A673 (cell line): ENCODE measurements around the gene PCDHGA9. TPM values are rescaled to one million over a fixed set of nuclear protein-coding genes. Genes with fewer than 3 reads are reported as not detected.

ENCODE experiments used
- BruUV-seq: library from RNA; stranded (reverse); fragments of 400-500 nt; replicated peaks from 2 replicates; lab custom pipeline; 2021; lab: Mats Ljungman, UMichigan
- CTCF ChIA-PET: fragments of 300-600 bp; sonication (Branson Sonifier 250); formaldehyde crosslinking; loops from one replicate; lab custom pipeline; 2022; ENCODE audit warnings: antibody characterized with exemption; lab: Charles Lee
- POLR2A ChIA-PET: fragments of 300-600 bp; sonication (Branson Sonifier 250); formaldehyde crosslinking; loops from one replicate; lab custom pipeline; 2022; ENCODE audit warnings: antibody characterized with exemption; ENCODE audit not compliant: low non-redundant PET; lab: Charles Lee
- DNase-seq: peaks from one replicate; pipeline ENCODE4 v3.0.0-alpha.2; 2015; ENCODE audit warnings: low spot score
- H3K27ac ChIP-seq: fragments of 200-600 bp; sonication (generic); 2 replicates; pipeline ENCODE4 v1.5.1; 2016; ENCODE audit warnings: mixed run types, low read depth, mild to moderate bottlenecking, mixed read lengths, antibody characterized with exemption, low read length; ENCODE audit not compliant: poor library complexity, severe bottlenecking
- H3K27me3 ChIP-seq: fragments of 200-600 bp; sonication (generic); replicated peaks from 2 replicates; pipeline ENCODE4 v1.6.1; 2017; ENCODE audit warnings: mixed run types, low read depth, mild to moderate bottlenecking, mixed read lengths, antibody characterized with exemption, low read length; ENCODE audit not compliant: insufficient read depth, poor library complexity
- H3K36me3 ChIP-seq: fragments of 200-600 bp; sonication (generic); 2 replicates; pipeline ENCODE4 v1.6.1; 2016; ENCODE audit warnings: mixed run types, mild to moderate bottlenecking, mixed read lengths, antibody characterized with exemption, low read length; ENCODE audit not compliant: insufficient read depth, poor library complexity, severe bottlenecking
- H3K4me1 ChIP-seq: fragments of 200-600 bp; sonication (generic); 2 replicates; pipeline ENCODE4 v1.6.1; 2017; ENCODE audit warnings: mixed run types, mild to moderate bottlenecking, mixed read lengths, antibody characterized with exemption, low read length; ENCODE audit not compliant: insufficient read depth, poor library complexity, severe bottlenecking
- H3K4me3 ChIP-seq: fragments of 200-600 bp; sonication (generic); 2 replicates; pipeline ENCODE4 v1.5.1; 2016; ENCODE audit warnings: low read depth, mixed run types, mild to moderate bottlenecking, mixed read lengths, low read length; ENCODE audit not compliant: poor library complexity, severe bottlenecking
- H3K9me3 ChIP-seq: fragments of 200-600 bp; sonication (generic); 2 replicates; pipeline ENCODE4 v1.6.1; 2016; ENCODE audit warnings: mixed run types, low read depth, mild to moderate bottlenecking, mixed read lengths, antibody characterized with exemption, low read length; ENCODE audit not compliant: poor library complexity, severe bottlenecking
- CTCF ChIP-seq: fragments of 300-800, 200-600 bp; sonication (generic); conservative IDR thresholded peaks from 2 replicates; pipeline ENCODE4 v1.5.1; 2017; ENCODE audit warnings: low read depth, mild to moderate bottlenecking, antibody characterized with exemption, low read length, moderate library complexity, mixed read lengths
- EZH2 ChIP-seq: fragments of 200-600 bp; sonication (generic); IDR thresholded peaks from 2 replicates; pipeline ENCODE4 v1.6.1; 2017; ENCODE audit warnings: borderline replicate concordance, low read depth, mild to moderate bottlenecking, mixed read lengths, antibody characterized with exemption, low read length; ENCODE audit not compliant: poor library complexity, severe bottlenecking
- intact Hi-C: fragments of 100-400 bp; cut with micrococcal nuclease; formaldehyde crosslinking; loops from one replicate; pipeline ENCODE4 v1.10.0; 2022; ENCODE audit not compliant: unreplicated experiment
- total RNA-seq: library from RNA; stranded (reverse); gene quantifications from 2 replicates; pipeline ENCODE4 v1.2.3, GENCODE V29; 2021

The PCDHGA9 gene
- total RNA-seq, 1 experiment from 2014 or later = 5.0 TPM

DNA sequence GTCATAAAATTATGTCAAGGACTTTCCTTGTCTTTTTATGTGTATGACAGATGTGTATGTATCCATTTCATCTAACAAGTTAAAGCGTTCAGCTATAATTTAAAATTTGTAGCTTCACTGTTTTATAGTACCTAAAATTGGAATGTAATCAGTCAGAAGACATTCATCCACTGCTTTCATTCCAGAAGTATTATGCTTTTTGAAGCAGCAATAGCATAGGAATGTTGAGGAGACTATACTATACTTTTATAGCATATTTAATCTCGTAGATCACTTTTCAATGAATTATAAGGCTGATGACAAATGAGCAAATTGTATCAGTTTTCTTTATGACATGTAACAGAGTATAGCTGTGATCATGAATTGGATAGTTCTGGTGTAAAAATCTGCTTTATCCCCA is 34.6 kb downstream of the PCDHGA9 start:
- POLR2A ChIA-PET = no interaction called here
- DNase-seq = no peak
- no peak for TF ChIP-seq CTCF
- H3K27me3 ChIP-seq = no peaks in the 10 kb centered on the region
- no TSS peak for BruUV-seq
- no peak overlapping the region for H3K27ac ChIP-seq
- peaks cover 11% of the 10 kb centered on the region for H3K9me3 ChIP-seq
- intact Hi-C loops = no loop called here
- CTCF ChIA-PET = no interaction called here
- no peak overlapping the region for H3K4me3 ChIP-seq
- no peaks in the 10 kb centered on the region for H3K4me1 ChIP-seq
- peaks cover 8% of the 10 kb centered on the region for H3K36me3 ChIP-seq

DNA sequence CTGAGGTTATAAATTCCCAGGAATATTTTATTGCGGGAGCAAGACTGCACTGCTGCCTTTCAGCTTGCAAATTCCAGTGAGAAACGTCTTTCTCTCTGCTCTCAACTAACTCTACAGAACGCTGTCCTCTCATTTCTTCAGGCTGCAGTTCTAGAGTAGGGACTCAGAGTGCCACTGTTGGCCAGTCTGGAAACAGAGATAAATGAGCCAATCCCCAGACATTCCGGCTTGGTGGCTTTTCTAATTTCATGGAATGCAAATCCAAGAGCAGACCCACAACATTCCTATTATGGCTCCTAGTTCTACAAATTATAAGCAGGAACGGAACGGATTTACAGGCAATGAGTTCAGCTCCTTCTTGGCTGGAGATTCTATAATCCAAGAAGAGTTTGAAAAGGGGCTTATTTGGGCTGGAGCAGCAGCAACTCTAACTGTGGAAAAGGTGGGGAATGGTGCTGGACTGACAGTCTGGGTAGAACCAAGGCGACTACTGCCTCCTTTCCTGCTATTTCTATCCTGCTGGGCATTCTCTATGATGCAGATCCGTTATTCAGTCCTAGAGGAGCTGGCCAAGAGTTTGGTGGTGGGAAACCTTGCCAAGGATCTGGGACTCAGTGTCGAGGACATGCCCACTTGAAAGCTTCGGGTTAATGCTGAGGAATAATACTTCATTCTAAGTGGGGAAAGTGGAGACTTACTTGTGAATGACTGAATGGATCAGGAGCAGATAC is 37.0 kb downstream of the PCDHGA9 start:
- Histone ChIP-seq H3K4me1 (no peaks in the 10 kb centered on the region), H3K9me3 (peaks cover 11% of the 10 kb centered on the region), H3K4me3 (no peak overlapping the region), H3K27ac (no peak overlapping the region), H3K36me3 (no peaks in the 10 kb centered on the region), H3K27me3 (no peaks in the 10 kb centered on the region)
- DNase-seq = no peak
- no TSS peak for BruUV-seq
- TF ChIP-seq CTCF (no peak), EZH2 (no peak)
- intact Hi-C loops = no loop called here
- CTCF ChIA-PET = interaction anchor here (0.7 kb wide), 1 partner anchor 54 kb away, joined by 5 read pairs; no protein-coding TSS in a partner anchor
- POLR2A ChIA-PET = no interaction called here

- CTCF ChIA-PET = no interaction called here
- BruUV-seq = no TSS peak
- no peak for TF ChIP-seq CTCF
- no peak for TF ChIP-seq EZH2
- intact Hi-C loops = no loop called here
- Histone ChIP-seq H3K9me3 (peaks cover 13% of the 10 kb centered on the region), H3K27me3 (no peaks in the 10 kb centered on the region), H3K4me3 (no peak overlapping the region), H3K27ac (no peak overlapping the region), H3K36me3 (no peaks in the 10 kb centered on the region), H3K4me1 (no peaks in the 10 kb centered on the region)
- DNase-seq = no peak
- POLR2A ChIA-PET = no interaction called here
Observed at GRCh38 chr5:141440341-141440740, 37.8 kb downstream of the PCDHGA9 start.
